HG02763 (cell line): Measurements from ENCODE around the gene ART4.
A peak's percentile ranks its signal among the peaks of the same experiment; 100 is the strongest.

Source experiments
- ATAC-seq: cut with Tn5 transposase; IDR thresholded peaks from one replicate; pipeline ENCODE4 v1.9.1; 2021; ENCODE audit warnings: mild to moderate bottlenecking, moderate library complexity; ENCODE audit not compliant: unreplicated experiment

Gene ART4

DNA sequence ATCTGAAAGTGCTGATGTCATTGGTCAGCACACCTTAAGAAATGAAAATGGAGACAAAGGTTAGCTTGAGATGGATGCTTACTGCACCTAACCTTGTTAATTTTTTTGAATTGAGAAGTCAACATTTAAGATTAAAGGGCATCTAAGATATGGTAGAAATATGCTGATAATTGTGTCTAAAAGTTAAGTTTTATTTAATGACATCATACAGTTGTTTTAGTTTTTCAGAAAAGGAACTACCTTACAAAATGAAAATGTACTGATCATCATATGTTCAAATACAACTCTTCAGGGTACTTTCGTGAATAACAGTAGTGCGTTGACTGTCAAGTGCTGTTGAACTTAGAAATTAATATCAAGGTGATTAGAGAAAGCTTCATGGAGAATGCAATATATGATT is 31.8 kb downstream of the ART4 start:
- ATAC-seq: no peak

DNA sequence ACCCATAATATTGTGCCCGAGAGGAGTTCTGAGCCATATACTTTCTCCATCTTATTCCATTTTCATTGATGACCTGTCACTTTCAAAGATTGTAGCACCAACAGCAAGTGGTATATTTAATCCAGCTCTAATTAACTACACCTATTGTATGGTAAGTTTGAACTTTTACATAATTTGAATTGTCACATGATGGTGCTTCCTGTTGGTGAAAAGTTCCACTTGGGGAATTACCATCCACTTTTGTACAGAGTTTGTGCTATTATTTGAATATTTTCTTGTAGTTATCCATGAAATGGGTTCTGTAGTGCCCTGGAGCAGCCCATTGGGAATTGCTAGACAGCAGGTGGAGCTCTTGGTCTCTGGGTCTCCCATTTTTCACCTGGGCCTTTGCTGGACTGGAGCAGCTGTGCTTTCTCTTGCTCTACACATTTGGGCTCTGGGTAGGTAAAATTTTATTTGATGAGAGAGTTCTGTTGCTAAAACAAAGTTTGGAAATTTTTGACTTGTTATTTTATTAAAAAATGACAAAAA is 32.3 kb downstream of the ART4 start:
- ATAC-seq: no peak

- no peak for ATAC-seq
Observed at GRCh38 chr12:14810167-14810952, 33.0 kb downstream of the ART4 start.

- peak; percentile 20 for ATAC-seq
Observed at GRCh38 chr12:14803830-14804160, 39.5 kb downstream of the ART4 start.

DNA sequence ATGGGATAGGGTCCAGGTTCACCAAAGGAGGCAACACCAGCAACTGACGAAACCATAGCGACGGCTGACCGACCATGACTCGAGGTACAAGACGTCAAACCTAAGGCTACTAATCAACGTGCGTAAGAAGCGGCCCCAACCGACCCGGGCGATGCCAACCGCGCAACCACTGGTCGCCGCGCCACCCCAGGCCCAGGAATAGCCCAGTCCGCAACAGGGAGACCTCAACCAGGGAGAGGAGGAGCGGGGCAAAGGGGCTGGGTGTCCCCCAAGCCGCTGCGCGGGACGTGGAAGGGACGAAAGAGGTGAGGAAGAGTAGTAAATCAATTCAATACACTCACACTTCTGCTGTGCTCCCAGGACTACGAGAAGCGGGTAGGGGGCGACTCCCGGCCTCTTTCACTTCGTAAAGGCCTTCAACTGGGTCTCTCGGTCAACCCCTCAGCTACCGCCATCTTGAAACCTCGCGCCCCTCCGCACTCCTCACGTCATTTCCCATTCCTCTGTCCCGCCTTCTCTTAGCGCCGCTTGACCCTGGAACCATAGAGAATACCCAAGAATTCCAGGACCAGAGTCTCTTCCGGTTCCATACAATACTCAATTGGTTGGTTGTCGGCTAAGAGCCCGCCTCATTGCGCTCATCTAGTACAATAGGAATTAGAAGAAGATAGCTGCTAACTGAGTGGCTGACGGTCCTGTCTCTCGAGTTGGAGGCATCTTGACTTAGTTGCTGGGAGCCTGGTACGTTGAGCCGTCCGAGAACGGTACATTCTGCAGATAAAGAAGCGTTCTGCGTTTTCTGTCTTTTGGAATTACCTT is 40.1 kb downstream of the ART4 start, which contains the start of the genes C12orf60 and WBP11:
Gene C12orf60 (plus strand): TSS at position 660 of the 819 bp plus-strand sequence. CDS start 19,266 bp downstream, outside the sequence.
Gene WBP11 (minus strand): TSS at position 468 of the 819 bp plus-strand sequence. CDS start 2,095 bp downstream, outside the sequence.
- ATAC-seq: peak; percentile 100

DNA sequence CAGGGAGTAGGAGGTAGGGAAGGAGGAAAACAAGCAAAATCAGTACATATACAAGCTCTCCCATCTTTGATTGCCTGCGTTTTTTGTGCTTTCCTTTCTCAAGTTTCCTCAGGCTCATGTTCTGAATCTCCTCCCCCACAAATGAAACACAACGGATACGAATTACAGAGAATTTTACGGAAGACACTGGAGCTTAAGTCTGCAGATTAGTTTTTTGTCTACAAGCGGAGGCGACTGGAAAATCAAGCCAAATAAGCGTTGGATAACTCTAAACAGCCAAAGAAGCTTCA is 40.7 kb downstream of the ART4 start:
- no peak for ATAC-seq

- ATAC-seq: no peak
Observed at GRCh38 chr12:14802247-14802646, 41.1 kb downstream of the ART4 start.

- no peak for ATAC-seq
Observed at GRCh38 chr12:14795028-14795448, 48.3 kb downstream of the ART4 start.

- ATAC-seq: no peak
Observed at GRCh38 chr12:14785568-14785967, 57.8 kb downstream of the ART4 start.

DNA sequence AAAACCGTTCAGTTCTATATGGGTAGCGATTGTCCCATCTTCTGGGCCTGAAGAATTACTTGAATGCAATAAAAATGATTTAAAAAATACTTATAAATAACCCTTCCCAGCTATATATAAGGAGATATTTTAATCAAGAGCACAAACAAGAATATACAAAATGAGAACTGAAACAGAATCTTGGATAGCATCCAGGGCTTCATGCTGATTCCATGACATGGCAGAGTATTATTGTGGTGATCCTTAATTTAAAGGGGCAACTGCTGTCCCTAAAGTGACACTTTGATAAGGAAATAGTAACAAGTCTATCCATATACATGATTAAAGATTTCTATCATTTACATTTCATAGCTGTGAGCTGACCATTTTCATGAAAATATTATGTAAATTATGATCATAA is 58.9 kb downstream of the ART4 start:
- no peak for ATAC-seq

DNA sequence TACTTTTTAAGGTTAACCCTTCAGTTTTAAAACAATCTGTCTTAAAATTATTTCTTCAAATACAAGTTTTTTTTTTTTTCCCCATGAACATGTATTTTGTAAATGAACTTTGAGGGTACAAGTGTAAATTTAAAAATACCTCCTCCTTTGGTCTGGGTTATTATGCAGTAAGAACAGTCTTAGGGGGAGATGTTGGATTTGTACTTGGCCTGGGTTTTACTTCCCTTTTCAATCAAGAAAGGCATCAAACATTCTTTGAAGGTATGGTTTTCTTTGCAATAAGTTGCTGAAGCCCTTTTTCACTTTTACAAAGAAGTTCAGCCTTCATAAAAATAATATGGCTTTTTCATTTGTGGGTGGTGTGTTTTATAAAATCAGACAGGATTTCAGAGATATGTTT is 60.6 kb downstream of the ART4 start:
- ATAC-seq: no peak

DNA sequence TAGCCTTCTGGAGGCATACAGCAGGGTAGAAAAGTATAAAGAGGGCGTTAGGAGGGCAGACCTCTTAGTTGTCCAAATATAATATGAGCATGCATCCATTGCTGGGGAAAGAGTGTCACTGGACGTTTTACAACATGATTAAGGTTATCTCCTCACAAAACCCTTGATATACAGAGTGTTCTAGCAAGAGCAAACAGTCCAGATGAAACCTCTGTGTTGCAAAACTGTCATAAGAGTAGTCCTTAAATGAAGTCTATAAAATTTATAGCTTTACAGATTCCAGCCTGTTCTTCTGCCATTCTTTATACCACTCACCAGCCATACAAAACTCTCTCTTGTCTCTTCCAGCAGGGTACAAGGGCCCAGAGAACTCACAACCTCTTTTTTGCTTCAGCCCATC is 61.8 kb downstream of the ART4 start:
- no peak for ATAC-seq

DNA sequence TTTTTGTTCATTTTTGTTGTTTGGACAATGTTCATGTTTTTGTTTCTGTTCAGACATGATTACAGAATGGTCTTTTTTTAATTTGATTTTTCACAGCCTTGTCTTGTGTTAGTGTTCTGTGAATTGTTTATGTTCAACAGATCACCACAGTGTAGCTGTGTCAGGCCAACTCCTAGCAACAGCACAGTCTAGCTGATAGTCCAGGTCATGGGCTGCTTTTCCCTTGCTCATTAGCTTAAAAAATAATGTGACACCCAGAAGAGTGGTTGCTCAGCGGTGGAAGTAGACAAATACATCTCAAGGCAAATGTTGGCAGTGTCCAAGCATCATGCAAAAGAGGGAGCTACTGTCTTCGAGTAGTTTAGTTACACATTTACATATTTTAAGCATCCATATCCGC is 62.5 kb downstream of the ART4 start:
- no peak for ATAC-seq

- ATAC-seq: no peak
Observed at GRCh38 chr12:14779834-14780233, 63.5 kb downstream of the ART4 start.

GRCh38 chr12:14777271-14777670 is 66.1 kb downstream of the ART4 start:
- ATAC-seq: no peak

DNA sequence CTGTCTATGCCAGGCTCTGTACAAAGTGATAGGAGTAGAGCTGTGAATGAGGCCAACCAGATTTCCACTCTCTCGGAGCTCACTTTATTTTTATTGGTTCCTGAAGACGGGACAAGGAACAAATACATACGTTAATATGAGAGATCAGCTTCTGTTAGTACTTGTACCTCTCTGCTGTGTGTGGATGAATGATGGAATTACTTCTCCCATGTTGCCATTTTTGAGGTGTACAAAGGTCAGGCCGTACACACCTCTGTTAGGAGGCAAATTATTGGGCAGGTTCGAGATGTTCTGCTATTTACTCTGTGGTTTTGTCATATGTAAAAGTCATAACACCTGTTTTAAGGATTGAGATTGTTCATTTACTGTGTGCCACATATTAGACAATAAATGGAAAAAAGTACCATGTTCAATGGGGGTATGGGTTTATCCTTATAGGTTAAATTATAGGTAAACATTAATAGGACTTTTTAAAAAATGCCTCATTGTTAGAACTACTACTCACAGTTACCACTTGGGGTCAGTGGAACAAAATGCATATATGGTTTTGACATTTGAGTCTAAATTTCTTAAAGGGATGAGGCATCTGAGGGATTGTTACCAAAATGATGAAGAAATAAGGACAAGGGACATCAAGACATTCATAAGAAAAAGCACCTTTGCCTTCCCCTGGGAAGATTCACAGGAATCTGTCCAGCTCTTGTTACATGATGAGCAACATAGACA is 66.9 kb downstream of the ART4 start:
- ATAC-seq: no peak

DNA sequence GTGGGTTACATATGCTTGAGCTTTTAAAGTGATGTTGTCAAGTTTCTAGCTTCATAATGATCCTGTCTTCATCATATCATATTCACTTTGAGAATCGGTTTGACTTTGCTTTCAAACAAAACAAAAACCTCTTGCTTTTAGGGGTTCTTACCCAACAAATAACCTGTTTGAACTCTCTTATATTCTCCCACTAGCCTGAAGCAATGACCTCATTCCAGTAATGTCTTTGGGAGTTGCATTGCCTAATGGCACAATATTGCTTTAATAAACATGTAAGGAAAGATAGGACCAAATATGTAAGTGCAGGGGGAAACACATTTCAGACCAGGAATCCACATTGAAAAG is 67.7 kb downstream of the ART4 start:
- ATAC-seq: no peak
